MCF 10A (cell line): ENCODE results near the gene TRIM71. TPM values are rescaled to one million over a fixed set of nuclear protein-coding genes. Genes with fewer than 3 reads are reported as not detected.

ENCODE experiments used
- BruUV-seq: library from RNA; stranded (reverse); fragments of 400-500 nt; replicated peaks from 2 replicates; lab custom pipeline; 2021; lab: Mats Ljungman, UMichigan
- CTCF ChIA-PET: fragments of 300-600 bp; sonication (Branson Sonifier 250); formaldehyde crosslinking; extraction: SDS; loops from one replicate; lab custom pipeline; 2021; ENCODE audit warnings: antibody characterized with exemption, inconsistent platforms; lab: Yijun Ruan, JAX
- POLR2A ChIA-PET: fragments of 300-600, 350-650 bp; sonication (Branson Sonifier 250); formaldehyde crosslinking; extraction: SDS; loops from one replicate; lab custom pipeline; 2020; ENCODE audit warnings: antibody characterized with exemption, inconsistent platforms; lab: Yijun Ruan, JAX
- DNase-seq: peaks from one replicate; pipeline ENCODE4 v3.0.0-alpha.2; 2018; ENCODE audit not compliant: unreplicated experiment
- H3K27ac Mint-ChIP-seq: one replicate; pipeline ENCODE4 v1.8.0; 2022; ENCODE audit warnings: mild to moderate bottlenecking, low read depth, mixed read lengths; ENCODE audit not compliant: unreplicated experiment
- H3K27me3 Mint-ChIP-seq: one replicate; pipeline ENCODE4 v1.8.0; 2022; ENCODE audit warnings: mixed read lengths; ENCODE audit not compliant: insufficient read depth, unreplicated experiment
- H3K36me3 Mint-ChIP-seq: one replicate; pipeline ENCODE4 v1.8.0; 2022; ENCODE audit warnings: mild to moderate bottlenecking, moderate library complexity, mixed read lengths; ENCODE audit not compliant: insufficient read depth, unreplicated experiment
- H3K4me1 Mint-ChIP-seq: one replicate; pipeline ENCODE4 v1.8.0; 2022; ENCODE audit warnings: mixed read lengths; ENCODE audit not compliant: insufficient read depth, unreplicated experiment
- H3K4me3 Mint-ChIP-seq: one replicate; pipeline ENCODE4 v1.8.0; 2022; ENCODE audit warnings: mild to moderate bottlenecking, moderate library complexity, mixed read lengths; ENCODE audit not compliant: unreplicated experiment
- H3K9me3 Mint-ChIP-seq: one replicate; pipeline ENCODE4 v1.8.0; 2022; ENCODE audit warnings: mixed read lengths; ENCODE audit not compliant: unreplicated experiment
- CTCF ChIP-seq: fragments of 200-600 bp; IDR thresholded peaks from one replicate; pipeline ENCODE4 v1.8.0; 2022; ENCODE audit warnings: antibody characterized with exemption, mild to moderate bottlenecking; ENCODE audit not compliant: unreplicated experiment
- intact Hi-C: fragments of 100-400 bp; cut with micrococcal nuclease; formaldehyde crosslinking; loops from 2 replicates; pipeline ENCODE4 v1.14.1; 2022
- total RNA-seq: library from RNA; stranded (reverse); gene quantifications from 2 replicates; pipeline ENCODE4 v1.2.3, GENCODE V29; 2022

The TRIM71 gene
- total RNA-seq, 1 experiment from 2014 or later: 0.05 TPM

DNA sequence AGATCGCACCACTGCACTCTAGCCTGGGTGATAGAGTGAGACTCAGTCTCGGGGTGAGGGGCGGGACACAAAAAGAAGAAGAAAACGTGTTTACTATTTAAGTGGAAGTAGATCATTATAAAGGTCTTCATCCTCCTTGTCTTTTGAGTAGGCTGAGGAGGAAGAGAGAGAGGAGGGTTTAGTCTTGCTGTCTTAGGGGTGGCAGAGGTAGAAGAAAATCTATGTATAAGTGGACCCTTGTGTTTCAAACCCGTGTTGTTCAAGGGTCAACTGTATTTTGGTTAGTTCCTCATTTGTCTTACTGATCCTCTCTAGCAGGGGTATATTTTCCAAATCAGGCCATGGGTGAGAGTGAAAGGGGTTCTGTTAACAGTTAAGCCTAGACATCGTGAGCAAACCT lies 40.1 kb downstream of the TRIM71 start:
- no peak for TF ChIP-seq CTCF

GRCh38 chr3:32859604-32860237 lies 41.9 kb downstream of the TRIM71 start:
- BruUV-seq: no TSS peak
- H3K27me3 Mint-ChIP-seq: no peaks in the 10 kb centered on the region

More for the DNA sequence above, 40.1 kb downstream of the TRIM71 start:
- BruUV-seq: no TSS peak
- Mint-ChIP-seq H3K4me3 (no peak overlapping the region), H3K9me3 (no peaks in the 10 kb centered on the region), H3K36me3 (no peaks in the 10 kb centered on the region), H3K27me3 (no peaks in the 10 kb centered on the region), H3K4me1 (peaks cover 11% of the 10 kb centered on the region), H3K27ac (no peak overlapping the region)
- ChIA-PET CTCF (interaction anchor here (0.5 to 0.7 kb wide), 3 partner anchors 77 to 290 kb away, joined by 3 to 4 read pairs (median 3); no protein-coding TSS in a partner anchor), POLR2A (no interaction called here)
- intact Hi-C loops: no loop called here
- DNase-seq: no peak

DNA sequence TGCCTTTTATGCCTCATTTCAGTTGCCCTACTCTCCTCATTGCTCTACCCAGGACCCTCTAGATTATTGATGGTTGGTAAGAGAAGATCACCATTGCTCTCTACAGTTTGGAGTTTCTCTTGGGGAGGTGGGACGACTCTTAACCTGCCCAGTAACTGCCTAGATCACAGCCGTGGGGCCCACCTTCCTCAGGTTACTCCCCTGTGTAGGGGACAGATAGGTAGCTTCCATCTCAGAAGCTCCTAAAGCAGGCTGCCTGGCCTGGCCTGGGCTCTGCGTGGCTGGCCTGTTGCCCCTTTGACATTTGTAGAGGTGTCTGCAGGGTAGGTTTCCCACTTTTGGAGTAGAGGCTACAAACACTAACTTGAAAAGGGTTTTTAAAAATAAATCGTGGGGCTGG lies 42.7 kb downstream of the TRIM71 start:
- Mint-ChIP-seq H3K27me3 (no peaks in the 10 kb centered on the region), H3K4me1 (peaks cover 15% of the 10 kb centered on the region), H3K36me3 (no peaks in the 10 kb centered on the region), H3K9me3 (no peaks in the 10 kb centered on the region), H3K4me3 (no peak overlapping the region), H3K27ac (no peak overlapping the region)
- POLR2A ChIA-PET: interaction anchor here (0.9 kb wide), 1 partner anchor 16 kb away, joined by 3 read pairs; no protein-coding TSS in a partner anchor
- no TSS peak for BruUV-seq
- no peak for TF ChIP-seq CTCF
- intact Hi-C loops: no loop called here
- no peak for DNase-seq
- CTCF ChIA-PET: no interaction called here

More at GRCh38 chr3:32859604-32860237, 41.9 kb downstream of the TRIM71 start:
- Mint-ChIP-seq H3K4me1 (peaks cover 11% of the 10 kb centered on the region), H3K9me3 (no peaks in the 10 kb centered on the region), H3K27ac (no peak overlapping the region), H3K4me3 (no peak overlapping the region), H3K36me3 (no peaks in the 10 kb centered on the region)
- ChIA-PET CTCF (no interaction called here), POLR2A (interaction anchor here (0.9 kb wide), 1 partner anchor 15 kb away, joined by 3 read pairs; no protein-coding TSS in a partner anchor)
- intact Hi-C loops: no loop called here
- no peak for TF ChIP-seq CTCF
- no peak for DNase-seq

- ChIA-PET POLR2A (no interaction called here), CTCF (no interaction called here)
- H3K4me3 Mint-ChIP-seq: no peak overlapping the region
- no peak for TF ChIP-seq CTCF
- H3K36me3 Mint-ChIP-seq: no peaks in the 10 kb centered on the region
- no peak for DNase-seq
- no peak overlapping the region for H3K27ac Mint-ChIP-seq
- BruUV-seq: no TSS peak
- H3K9me3 Mint-ChIP-seq: no peaks in the 10 kb centered on the region
- peaks cover 15% of the 10 kb centered on the region for H3K4me1 Mint-ChIP-seq
- intact Hi-C loops: no loop called here
- H3K27me3 Mint-ChIP-seq: no peaks in the 10 kb centered on the region
These were observed 43.9 kb downstream of the TRIM71 start for GRCh38 chr3:32861681-32862080.
